ENCODE results near the gene PRRT1B. TPM values are rescaled to one million over a fixed set of nuclear protein-coding genes. Genes with fewer than 3 reads are reported as not detected.
A peak's percentile ranks its signal among the peaks of the same experiment; 100 is the strongest.

PRRT1B gene
- total and polyA plus RNA-seq, 9 of the 15 experiments (the other 6 are each of a cell fraction or from before 2014, with no cell fraction given) = not detected

DNA sequence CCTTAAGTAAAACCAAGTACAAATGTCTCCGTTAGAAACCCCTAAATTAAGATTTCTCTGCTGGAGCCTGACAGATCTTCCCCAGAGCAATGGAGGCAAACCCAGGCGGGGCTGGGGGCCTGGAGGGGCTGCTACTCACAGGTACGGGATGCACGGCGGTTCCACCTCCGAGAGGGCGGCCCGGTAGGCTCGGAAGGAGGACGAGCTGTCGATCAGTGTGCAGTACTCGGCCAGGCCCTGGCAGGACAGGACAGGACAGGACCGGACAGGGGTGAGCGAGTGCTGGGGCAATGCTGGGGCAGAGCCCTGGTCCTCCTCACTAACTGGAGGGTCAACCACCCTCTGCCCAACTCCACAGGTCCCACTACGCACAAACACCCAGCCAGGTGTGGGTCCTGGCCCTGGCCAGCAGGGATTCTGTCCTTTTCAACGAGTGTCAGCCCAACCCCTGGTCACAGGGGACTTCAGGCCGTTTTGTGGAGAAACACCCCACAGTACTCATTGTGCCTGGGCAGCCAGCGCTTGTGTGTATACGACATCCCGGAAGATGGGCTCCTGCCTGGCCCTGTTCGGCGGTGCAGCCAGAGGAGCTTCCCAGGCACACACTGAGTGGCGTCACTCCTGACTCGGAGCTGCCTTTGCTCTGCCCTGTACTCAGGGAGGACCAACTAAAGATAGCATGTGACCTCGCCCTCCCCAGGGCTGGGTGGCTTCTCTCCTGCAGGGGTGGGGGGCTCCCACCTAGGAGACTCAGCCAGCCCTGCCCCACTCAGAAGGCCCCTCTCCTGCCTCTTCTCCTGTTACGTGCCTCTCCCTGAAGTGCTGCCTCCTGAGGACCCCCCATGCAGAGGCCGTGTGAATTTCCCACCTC, 37.4 kb downstream of the PRRT1B start:
- Histone ChIP-seq H3K9ac (ENCODE audit: insufficient read depth in 1 of 2, low read depth in 2 of 2, low read length in 2 of 2) (peak overlapping the region in 1 of 2 experiments; percentile 17; a peak in 1 of 4 replicates), H3K27me3 (ENCODE audit: control insufficient read depth in 2 of 2, insufficient read depth in 2 of 2, low read length in 2 of 2) (no peaks in the 10 kb centered on the region), H3K9me3 (replicated peaks; ENCODE audit: control insufficient read depth, insufficient read depth, low read depth, low read length) (no peaks in the 10 kb centered on the region), H3K4me1 (replicated peaks in 1 of 2; ENCODE audit: control insufficient read depth in 2 of 2, insufficient read depth in 2 of 2, low read length in 2 of 2) (peaks cover 0 to 9% of the 10 kb centered on the region in 2 experiments; a peak in 1 of 5 replicates), H4K20me1 (replicated peaks; ENCODE audit: control insufficient read depth, insufficient read depth, low read length) (no peaks in the 10 kb centered on the region), H3K27ac (ENCODE audit: extremely low read depth, low read depth, low read length) (no peak overlapping the region), H3K9me1 (ENCODE audit: control insufficient read depth, insufficient read depth, low read length) (no peaks in the 10 kb centered on the region), H3K36me3 (ENCODE audit: control insufficient read depth, insufficient read depth, low read length) (peaks cover 38% of the 10 kb centered on the region; the same call in 2 of the 3 replicates), H3K79me2 (ENCODE audit: control insufficient read depth, insufficient read depth, low read length) (no peaks in the 10 kb centered on the region), H3K4me2 (ENCODE audit: insufficient read depth, low read length) (no peak overlapping the region), H2AFZ (ENCODE audit: low read depth, low read length) (no peak overlapping the region), H3K4me3 (no peak overlapping the region)
- CTCF ChIA-PET (ENCODE audit: low intra/inter-chr PET ratio) = no interaction called here
- WGBS (ENCODE audit: insufficient coverage, low coverage, missing lambda C conversion rate) = 83% methylated on average over 20 of the region's 27 CpGs
- no TSS peak for BruUV-seq (replicated peaks)
- DNase-seq (ENCODE audit: extremely low read depth in 1 of 4, low spot score in 3 of 4) (no peak), FAIRE-seq (no peak), ATAC-seq (no peak)
- POLR2A ChIA-PET = no interaction called here
- TF ChIP-seq ZNF639 (CRISPR knock-in tag; conservative IDR thresholded peaks at IDR 0.05 in 1 of 2, IDR thresholded peaks at IDR 0.05 in 1 of 2) (no peak), BCOR (IDR thresholded peaks at IDR 0.05) (no peak), TFE3 (CRISPR knock-in tag; IDR thresholded peaks at IDR 0.05) (no peak), BRD4 (IDR thresholded peaks at IDR 0.05) (no peak), ZBTB17 (CRISPR knock-in tag; IDR thresholded peaks at IDR 0.05) (no peak), RBM15 (IDR thresholded peaks at IDR 0.05; ENCODE audit: insufficient read depth, low read length) (no peak)
- TF ChIP-seq, protein P1, sequence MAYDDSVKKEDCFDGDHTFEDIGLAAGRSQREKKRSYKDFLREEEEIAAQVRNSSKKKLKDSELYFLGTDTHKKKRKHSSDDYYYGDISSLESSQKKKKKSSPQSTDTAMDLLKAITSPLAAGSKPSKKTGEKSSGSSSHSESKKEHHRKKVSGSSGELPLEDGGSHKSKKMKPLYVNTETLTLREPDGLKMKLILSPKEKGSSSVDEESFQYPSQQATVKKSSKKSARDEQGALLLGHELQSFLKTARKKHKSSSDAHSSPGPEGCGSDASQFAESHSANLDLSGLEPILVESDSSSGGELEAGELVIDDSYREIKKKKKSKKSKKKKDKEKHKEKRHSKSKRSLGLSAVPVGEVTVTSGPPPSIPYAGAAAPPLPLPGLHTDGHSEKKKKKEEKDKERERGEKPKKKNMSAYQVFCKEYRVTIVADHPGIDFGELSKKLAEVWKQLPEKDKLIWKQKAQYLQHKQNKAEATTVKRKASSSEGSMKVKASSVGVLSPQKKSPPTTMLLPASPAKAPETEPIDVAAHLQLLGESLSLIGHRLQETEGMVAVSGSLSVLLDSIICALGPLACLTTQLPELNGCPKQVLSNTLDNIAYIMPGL (CRISPR knock-in tag; IDR thresholded peaks at IDR 0.05) = no peak
- TF ChIP-seq, protein P2, sequence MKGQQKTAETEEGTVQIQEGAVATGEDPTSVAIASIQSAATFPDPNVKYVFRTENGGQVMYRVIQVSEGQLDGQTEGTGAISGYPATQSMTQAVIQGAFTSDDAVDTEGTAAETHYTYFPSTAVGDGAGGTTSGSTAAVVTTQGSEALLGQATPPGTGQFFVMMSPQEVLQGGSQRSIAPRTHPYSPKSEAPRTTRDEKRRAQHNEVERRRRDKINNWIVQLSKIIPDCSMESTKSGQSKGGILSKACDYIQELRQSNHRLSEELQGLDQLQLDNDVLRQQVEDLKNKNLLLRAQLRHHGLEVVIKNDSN (CRISPR knock-in tag; IDR thresholded peaks at IDR 0.05) = no peak
- in situ Hi-C loops (cut with MboI) = no loop called here
- intact Hi-C loops (cut with micrococcal nuclease) = no loop called here
